ENCODE data around the gene DBNDD1.

The DBNDD1 gene

GRCh38 chr16:90018297-90018651 is 982 bp downstream of the DBNDD1 start:
- TF ChIP-seq ZNF549 (tag by site-specific recombination; IDR thresholded peaks at IDR 0.05): no peak
- TF ChIP-seq ZNF140 (tag by site-specific recombination; IDR thresholded peaks at IDR 0.05): no peak
- TF ChIP-seq ZNF600 (tag by site-specific recombination; IDR thresholded peaks at IDR 0.05): peak; percentile 58
- no peak for TF ChIP-seq ZNF416 (tag by site-specific recombination; IDR thresholded peaks at IDR 0.05)
- no peak for TF ChIP-seq ZNF768 (tag by site-specific recombination; IDR thresholded peaks at IDR 0.05)
- TF ChIP-seq ZNF223 (tag by site-specific recombination; IDR thresholded peaks at IDR 0.05): no peak
- no peak for TF ChIP-seq ZNF280D (tag by site-specific recombination; IDR thresholded peaks at IDR 0.05)
- TF ChIP-seq PRDM10 (tag by site-specific recombination; IDR thresholded peaks at IDR 0.05): peak; percentile 82
- no peak for TF ChIP-seq ZFP37 (tag by site-specific recombination; IDR thresholded peaks at IDR 0.05)
- no peak for TF ChIP-seq ZNF350 (tag by site-specific recombination; IDR thresholded peaks at IDR 0.05)
- TF ChIP-seq ZFP69B (tag by site-specific recombination; IDR thresholded peaks at IDR 0.05): no peak
- no peak for TF ChIP-seq ZNF112 (tag by site-specific recombination; IDR thresholded peaks at IDR 0.05)
- no peak for TF ChIP-seq ZNF558 (tag by site-specific recombination; IDR thresholded peaks at IDR 0.05)
- TF ChIP-seq IKZF3 (tag by site-specific recombination; IDR thresholded peaks at IDR 0.05): no peak; the same call in 1 of the 2 replicates
- TF ChIP-seq ZNF398 (tag by site-specific recombination; IDR thresholded peaks at IDR 0.05): 0 out of 2 replicates have a peak, but pooled peaks have one; percentile 46
- H3K4me3 ChIP-seq (ENCODE audit: low read depth, low read length): peak overlapping the region; percentile 48
- POLR2A ChIA-PET: interaction anchor here (1.1 to 3.3 kb wide), 4 partner anchors 14 to 96 kb away, joined by 3 to 14 read pairs (median 3); partner anchors contain the start of gene TUBB3
- peaks cover 0 to 13% of the 10 kb centered on the region in 2 experiments; a peak in 2 of 3 replicates for H3K36me3 ChIP-seq (ENCODE audit: control insufficient read depth in 2 of 2, insufficient read depth in 1 of 2, low read length in 2 of 2)
- peaks cover 20% of the 10 kb centered on the region for H3K4me1 ChIP-seq (ENCODE audit: control insufficient read depth, insufficient read depth, low read length)
- CTCF ChIA-PET: interaction anchor here (0.5 to 1.2 kb wide), 5 partner anchors 64 to 359 kb away, joined by 3 to 4 read pairs (median 3); partner anchors contain the start of gene MC1R
- H3K27ac ChIP-seq (ENCODE audit: extremely low read depth, low read depth, low read length): no peak overlapping the region; the same call in 1 of the 2 replicates
- H3K9me3 ChIP-seq (ENCODE audit: control insufficient read depth, insufficient read depth, low read depth, low read length): no peaks in the 10 kb centered on the region

GRCh38 chr16:90016339-90016950 is 2.8 kb downstream of the DBNDD1 start:
- H3K9me3 ChIP-seq (ENCODE audit: control insufficient read depth, insufficient read depth, low read depth, low read length): no peaks in the 10 kb centered on the region
- peaks cover 0 to 18% of the 10 kb centered on the region in 2 experiments; a peak in 2 of 3 replicates for H3K36me3 ChIP-seq (ENCODE audit: control insufficient read depth in 2 of 2, insufficient read depth in 1 of 2, low read length in 2 of 2)
- TF ChIP-seq ELK4 (IDR thresholded peaks at IDR 0.05; ENCODE audit: borderline replicate concordance, low read depth, low read length) (no peak), KLF9 (tag by site-specific recombination; IDR thresholded peaks at IDR 0.05; ENCODE audit: low read depth) (no peak), ZNF776 (tag by site-specific recombination; IDR thresholded peaks at IDR 0.05; ENCODE audit: borderline replicate concordance) (no peak), ZNF48 (tag by site-specific recombination; IDR thresholded peaks at IDR 0.05) (no peak), ZNF221 (tag by site-specific recombination; IDR thresholded peaks at IDR 0.05; ENCODE audit: borderline replicate concordance) (no peak), ZNF140 (tag by site-specific recombination; IDR thresholded peaks at IDR 0.05) (no peak), ZNF677 (tag by site-specific recombination; IDR thresholded peaks at IDR 0.05) (no peak), SP7 (tag by site-specific recombination; IDR thresholded peaks at IDR 0.05) (no peak), ZNF623 (tag by site-specific recombination; IDR thresholded peaks at IDR 0.05) (no peak), ZNF114 (tag by site-specific recombination; IDR thresholded peaks at IDR 0.05) (no peak)
- peaks cover 14% of the 10 kb centered on the region for H3K4me1 ChIP-seq (ENCODE audit: control insufficient read depth, insufficient read depth, low read length)
- CTCF ChIA-PET: no interaction called here
- H3K4me3 ChIP-seq (ENCODE audit: low read depth, low read length): no peak overlapping the region
- no peak overlapping the region for H3K27ac ChIP-seq (ENCODE audit: extremely low read depth, low read depth, low read length)
- POLR2A ChIA-PET: no interaction called here

Measured in HEK293 (cell line).